HEK293 (cell line): ENCODE results near the gene VSTM2B.

Experiments
- CTCF ChIA-PET: fragments of 350-600 bp; formaldehyde crosslinking; extraction: SDS; loops from one replicate; lab custom pipeline; 2021; ENCODE audit warnings: antibody characterized with exemption; lab: Yijun Ruan, JAX
- POLR2A ChIA-PET: fragments of 300-600 bp; formaldehyde crosslinking; extraction: SDS; loops from one replicate; lab custom pipeline; 2020; ENCODE audit warnings: antibody characterized with exemption, inconsistent platforms; lab: Yijun Ruan, JAX
- H3K27ac ChIP-seq: fragments of 200-500 bp; sonication (Bioruptor generic); 2 replicates; pipeline ENCODE4 v1.5.1; 2014; ENCODE audit warnings: low read depth, low read length, control low read depth, inconsistent platforms; ENCODE audit errors: extremely low read depth
- H3K36me3 ChIP-seq, 2 experiments: fragments of 200-500 bp in 1 of 2; sonication (Bioruptor generic) in 1 of 2; 1 replicate in 1 of 2; 2 replicates in 1 of 2; pipeline ENCODE4 v1.5.1; 2014 to 2017; ENCODE audit warnings: inconsistent platforms in 2 of 2, low read length in 2 of 2; ENCODE audit not compliant: control insufficient read depth in 2 of 2, insufficient read depth in 1 of 2
- H3K4me1 ChIP-seq: fragments of 200-500 bp; sonication (Bioruptor generic); 2 replicates; pipeline ENCODE4 v1.5.1; 2014; ENCODE audit warnings: mild to moderate bottlenecking, low read length, inconsistent platforms; ENCODE audit not compliant: control insufficient read depth, insufficient read depth
- H3K4me3 ChIP-seq: 2 replicates; pipeline ENCODE4 v1.5.1; 2011; ENCODE audit warnings: low read depth, mild to moderate bottlenecking, control low read depth, low read length, moderate library complexity
- H3K9me3 ChIP-seq: fragments of 200-500 bp; sonication (Bioruptor generic); 2 replicates; pipeline ENCODE4 v1.5.1; 2014; ENCODE audit warnings: low read depth, low read length, inconsistent platforms; ENCODE audit not compliant: control insufficient read depth, insufficient read depth
- BCL11A ChIP-seq: fragments of 450-650 bp; formaldehyde crosslinking; IDR thresholded peaks from 2 replicates; pipeline ENCODE4 v1.5.1; 2016; ENCODE audit warnings: low read depth, missing biosample characterization, missing genetic modification characterization
- BCL11B ChIP-seq: fragments of 450-650 bp; formaldehyde crosslinking; IDR thresholded peaks from 2 replicates; pipeline ENCODE4 v1.5.1; 2016; ENCODE audit warnings: low read depth, missing biosample characterization, missing genetic modification characterization
- IKZF3 ChIP-seq: fragments of 450-650 bp; IDR thresholded peaks from 2 replicates; pipeline ENCODE4 v1.5.0; 2018; ENCODE audit warnings: missing biosample characterization, mild to moderate bottlenecking, missing genetic modification characterization, moderate library complexity
- KLF1 ChIP-seq: fragments of 450-650 bp; formaldehyde crosslinking; IDR thresholded peaks from 2 replicates; pipeline ENCODE4 v1.5.1; 2016; ENCODE audit warnings: missing biosample characterization, missing genetic modification characterization
- REST ChIP-seq: fragments of 450-650 bp; formaldehyde crosslinking; IDR thresholded peaks from 2 replicates; pipeline ENCODE4 v1.5.1; 2016; ENCODE audit warnings: missing biosample characterization, missing genetic modification characterization
- SP7 ChIP-seq: fragments of 450-650 bp; formaldehyde crosslinking; IDR thresholded peaks from 2 replicates; pipeline ENCODE4 v1.5.1; 2016; ENCODE audit warnings: missing biosample characterization, missing genetic modification characterization
- ZBTB6 ChIP-seq: fragments of 450-650 bp; formaldehyde crosslinking; IDR thresholded peaks from 2 replicates; pipeline ENCODE4 v1.5.1; 2017; ENCODE audit warnings: missing biosample characterization, missing genetic modification characterization
- ZNF10 ChIP-seq: fragments of 450-650 bp; formaldehyde crosslinking; IDR thresholded peaks from 2 replicates; pipeline ENCODE4 v1.5.1; 2017; ENCODE audit warnings: missing biosample characterization, missing genetic modification characterization
- ZNF112 ChIP-seq: fragments of 450-650 bp; formaldehyde crosslinking; IDR thresholded peaks from 2 replicates; pipeline ENCODE4 v1.5.0; 2017; ENCODE audit warnings: missing biosample characterization, missing genetic modification characterization
- ZNF114 ChIP-seq: fragments of 450-650 bp; formaldehyde crosslinking; IDR thresholded peaks from 2 replicates; pipeline ENCODE4 v1.5.0; 2017; ENCODE audit warnings: missing biosample characterization, missing genetic modification characterization
- ZNF155 ChIP-seq: fragments of 450-650 bp; formaldehyde crosslinking; IDR thresholded peaks from 2 replicates; pipeline ENCODE4 v1.5.1; 2016; ENCODE audit warnings: missing biosample characterization, missing genetic modification characterization
- ZNF221 ChIP-seq: fragments of 450-650 bp; formaldehyde crosslinking; IDR thresholded peaks from 2 replicates; pipeline ENCODE4 v1.5.1; 2017; ENCODE audit warnings: missing biosample characterization, missing genetic modification characterization, borderline replicate concordance
- ZNF223 ChIP-seq: fragments of 450-650 bp; formaldehyde crosslinking; IDR thresholded peaks from 2 replicates; pipeline ENCODE4 v1.5.1; 2016; ENCODE audit warnings: missing biosample characterization, missing genetic modification characterization
- ZNF23 ChIP-seq: fragments of 450-650 bp; formaldehyde crosslinking; IDR thresholded peaks from 2 replicates; pipeline ENCODE4 v1.5.1; 2016; ENCODE audit warnings: missing biosample characterization, missing genetic modification characterization, borderline replicate concordance
- ZNF521 ChIP-seq: fragments of 450-650 bp; formaldehyde crosslinking; IDR thresholded peaks from 2 replicates; pipeline ENCODE4 v1.5.1; 2017; ENCODE audit warnings: missing biosample characterization, mild to moderate bottlenecking, missing genetic modification characterization
- ZNF530 ChIP-seq: fragments of 450-650 bp; formaldehyde crosslinking; IDR thresholded peaks from 2 replicates; pipeline ENCODE4 v1.5.1; 2016; ENCODE audit warnings: low read depth, missing biosample characterization, missing genetic modification characterization
- ZNF555 ChIP-seq: fragments of 450-650 bp; formaldehyde crosslinking; conservative IDR thresholded peaks from 2 replicates; pipeline ENCODE4 v1.5.1; 2017; ENCODE audit warnings: missing biosample characterization, mild to moderate bottlenecking, missing genetic modification characterization, inconsistent platforms
- ZNF626 ChIP-seq: fragments of 450-650 bp; sonication (Bioruptor Pico); formaldehyde crosslinking; IDR thresholded peaks from 2 replicates; pipeline ENCODE4 v1.5.1; 2018; ENCODE audit warnings: missing biosample characterization, missing genetic modification characterization, inconsistent platforms
- ZNF654 ChIP-seq: fragments of 450-650 bp; formaldehyde crosslinking; IDR thresholded peaks from 2 replicates; pipeline ENCODE4 v1.5.1; 2016; ENCODE audit warnings: low read depth, missing biosample characterization, missing genetic modification characterization
- ZNF660 ChIP-seq: fragments of 450-650 bp; IDR thresholded peaks from 2 replicates; pipeline ENCODE4 v1.5.1; 2018; ENCODE audit warnings: missing biosample characterization, mild to moderate bottlenecking, missing genetic modification characterization
- ZNF701 ChIP-seq: fragments of 450-650 bp; formaldehyde crosslinking; IDR thresholded peaks from 2 replicates; pipeline ENCODE4 v1.5.1; 2016; ENCODE audit warnings: missing biosample characterization, missing genetic modification characterization
- ZNF776 ChIP-seq: fragments of 450-650 bp; formaldehyde crosslinking; IDR thresholded peaks from 2 replicates; pipeline ENCODE4 v1.5.0; 2017; ENCODE audit warnings: missing biosample characterization, missing genetic modification characterization, borderline replicate concordance
- ZNF785 ChIP-seq: fragments of 450-650 bp; formaldehyde crosslinking; IDR thresholded peaks from 2 replicates; pipeline ENCODE4 v1.5.1; 2016; ENCODE audit warnings: missing biosample characterization, missing genetic modification characterization
- TF ChIP-seq, protein P1 (sequence below): fragments of 450-650 bp; formaldehyde crosslinking; IDR thresholded peaks from 2 replicates; pipeline ENCODE4 v1.5.1; 2016; ENCODE audit warnings: missing biosample characterization, missing genetic modification characterization

The VSTM2B gene

GRCh38 chr19:29610574-29611271 lies 84.9 kb downstream of the VSTM2B start (continued):
- no peak for TF ChIP-seq BCL11A (tag by site-specific recombination)
- no peak for TF ChIP-seq BCL11B (tag by site-specific recombination)
- TF ChIP-seq REST (tag by site-specific recombination) = no peak
- no peak for TF ChIP-seq ZBTB6 (tag by site-specific recombination)
- TF ChIP-seq ZNF221 (tag by site-specific recombination) = no peak
- TF ChIP-seq, protein P1, sequence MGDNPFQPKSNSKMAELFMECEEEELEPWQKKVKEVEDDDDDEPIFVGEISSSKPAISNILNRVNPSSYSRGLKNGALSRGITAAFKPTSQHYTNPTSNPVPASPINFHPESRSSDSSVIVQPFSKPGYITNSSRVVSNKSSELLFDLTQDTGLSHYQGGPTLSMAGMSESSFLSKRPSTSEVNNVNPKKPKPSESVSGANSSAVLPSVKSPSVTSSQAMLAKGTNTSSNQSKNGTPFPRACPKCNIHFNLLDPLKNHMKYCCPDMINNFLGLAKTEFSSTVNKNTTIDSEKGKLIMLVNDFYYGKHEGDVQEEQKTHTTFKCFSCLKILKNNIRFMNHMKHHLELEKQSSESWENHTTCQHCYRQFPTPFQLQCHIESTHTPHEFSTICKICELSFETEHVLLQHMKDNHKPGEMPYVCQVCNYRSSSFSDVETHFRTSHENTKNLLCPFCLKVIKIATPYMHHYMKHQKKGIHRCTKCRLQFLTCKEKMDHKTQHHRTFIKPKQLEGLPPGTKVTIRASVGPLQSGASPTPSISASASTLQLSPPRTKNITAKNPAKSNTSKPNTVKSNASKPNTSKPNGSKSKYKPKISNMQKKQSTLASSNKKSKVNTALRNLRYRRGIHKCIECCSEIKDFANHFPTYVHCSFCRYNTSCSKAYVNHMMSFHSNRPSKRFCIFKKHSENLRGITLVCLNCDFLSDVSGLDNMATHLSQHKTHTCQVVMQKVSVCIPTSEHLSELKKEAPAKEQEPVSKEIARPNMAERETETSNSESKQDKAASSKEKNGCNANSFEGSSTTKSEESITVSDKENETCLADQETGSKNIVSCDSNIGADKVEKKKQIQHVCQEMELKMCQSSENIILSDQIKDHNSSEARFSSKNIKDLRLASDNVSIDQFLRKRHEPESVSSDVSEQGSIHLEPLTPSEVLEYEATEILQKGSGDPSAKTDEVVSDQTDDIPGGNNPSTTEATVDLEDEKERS = no peak
- 0 out of 2 replicates have a peak, but pooled peaks have one; percentile 49 for TF ChIP-seq SP7 (tag by site-specific recombination)
- peak; percentile 77; the same call in 1 of the 2 replicates for TF ChIP-seq ZNF660
- no peak for TF ChIP-seq ZNF785 (tag by site-specific recombination)
- peak; percentile 98 for TF ChIP-seq ZNF654 (tag by site-specific recombination)
- no peak for TF ChIP-seq ZNF23
- TF ChIP-seq ZNF521 (tag by site-specific recombination) = no peak
- no peak for TF ChIP-seq ZNF155 (tag by site-specific recombination)
- no peak for TF ChIP-seq ZNF114 (tag by site-specific recombination)
- no peak for TF ChIP-seq ZNF530 (tag by site-specific recombination)
- TF ChIP-seq ZNF10 (tag by site-specific recombination) = no peak
- no peak for TF ChIP-seq ZNF223
- no peak for TF ChIP-seq ZNF112 (tag by site-specific recombination)

GRCh38 chr19:29612121-29612520 lies 86.3 kb downstream of the VSTM2B start:
- CTCF ChIA-PET = interaction anchor here (0.6 to 8.4 kb wide), 16 partner anchors 10 to 158 kb away, joined by 3 to 299 read pairs (median 20); partner anchors contain the start of genes C19orf12 and PLEKHF1
- Histone ChIP-seq H3K36me3 (peaks cover 77 to 80% of the 10 kb centered on the region in 2 experiments), H3K4me1 (peaks cover 1% of the 10 kb centered on the region), H3K27ac (no peak overlapping the region), H3K9me3 (no peaks in the 10 kb centered on the region), H3K4me3 (no peak overlapping the region)
- POLR2A ChIA-PET = interaction anchor here (0.6 to 3.6 kb wide), 6 partner anchors 10 to 104 kb away, joined by 3 to 40 read pairs (median 4); partner anchors contain the start of gene C19orf12
- TF ChIP-seq REST (tag by site-specific recombination) (no peak), ZNF701 (tag by site-specific recombination) (no peak), ZNF555 (no peak), IKZF3 (tag by site-specific recombination) (no peak), KLF1 (no peak), ZNF626 (tag by site-specific recombination) (no peak), ZNF776 (no peak)
